Fibroblast of gingiva (primary cell): Measurements from ENCODE around the gene ZBTB47.

Experiments
- DNase-seq: peaks from one replicate; pipeline ENCODE4 v3.0.0-alpha.2; 2011; ENCODE audit warnings: low read depth

The ZBTB47 gene

DNA sequence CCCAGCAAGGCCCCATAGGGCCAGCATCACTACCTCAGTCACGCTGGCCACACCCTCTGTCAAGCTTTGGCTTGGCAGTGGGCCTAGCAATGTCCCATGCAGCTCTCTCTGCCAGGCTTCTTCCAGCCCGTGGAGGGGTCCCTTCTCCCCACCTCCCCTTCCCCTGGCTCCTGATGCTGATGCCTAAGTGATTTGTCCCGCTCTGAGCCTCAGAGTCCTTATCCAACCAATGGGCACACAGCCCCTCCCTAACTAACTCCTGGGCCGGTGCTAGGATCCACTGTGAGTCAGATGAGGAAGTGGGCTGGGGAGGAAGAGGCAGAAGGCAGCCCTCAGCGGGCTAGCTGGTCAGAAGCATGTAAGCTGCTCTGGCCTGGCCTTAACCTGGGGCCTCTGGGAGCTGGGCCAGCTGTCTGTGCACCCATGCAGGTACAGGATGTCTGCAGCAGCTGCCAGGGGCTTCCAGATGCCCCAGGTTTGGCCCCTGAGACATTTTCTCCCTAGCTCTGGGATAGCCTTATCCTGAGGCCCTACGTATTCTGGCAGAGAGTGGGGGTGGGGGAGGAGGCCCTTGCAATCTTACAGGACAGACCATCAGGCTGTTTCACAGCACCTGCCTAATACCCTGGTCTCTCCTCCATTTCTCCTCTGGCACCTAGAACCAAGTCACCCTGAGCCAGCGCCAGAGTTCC, 740 bp upstream of the ZBTB47 start:
- peak; percentile 50 for DNase-seq

DNA sequence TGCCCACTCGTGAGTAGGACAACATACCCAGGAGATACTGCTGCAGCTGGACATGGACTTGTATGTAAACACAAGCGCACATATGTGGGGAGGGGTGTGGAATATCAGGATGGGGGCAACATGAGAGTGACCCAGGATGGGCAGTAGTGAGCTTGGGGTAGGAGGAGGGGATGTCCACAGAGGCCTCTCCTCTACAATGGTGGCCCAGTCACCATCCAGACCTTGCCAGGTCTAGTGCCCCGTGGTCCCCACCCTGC, 266 bp upstream of the ZBTB47 start:
- DNase-seq, result no peak

- DNase-seq, result peak; percentile 69
These were observed 1.1 kb downstream of the ZBTB47 start for GRCh38 chr3:42654331-42655201.

DNA sequence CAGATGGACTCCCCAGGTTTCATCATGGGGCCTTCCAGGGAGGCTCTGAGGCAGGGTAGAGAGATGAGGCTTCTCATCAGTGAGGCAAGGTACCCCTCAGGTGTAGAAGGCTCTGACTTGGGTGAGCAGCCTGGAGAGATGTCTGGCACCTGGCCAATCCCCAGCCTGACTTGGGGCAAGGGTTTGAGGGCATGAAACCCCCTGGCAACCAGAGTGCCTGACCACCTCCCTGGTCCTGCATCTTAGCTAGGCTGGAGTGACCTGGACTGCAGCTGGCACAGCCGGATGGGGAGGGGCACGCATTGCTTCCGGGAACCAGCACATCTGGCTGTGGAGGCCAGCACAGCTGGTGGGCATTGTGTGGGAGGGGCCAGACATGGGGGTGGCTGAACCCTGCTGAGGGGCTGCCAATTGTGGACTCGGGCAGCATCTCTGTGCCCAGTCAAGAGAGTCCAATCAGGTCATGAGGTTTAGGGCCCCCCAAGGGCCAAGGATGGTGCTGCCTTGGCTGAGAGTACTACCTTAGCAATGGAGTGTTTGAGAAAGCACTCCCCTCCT, 1.9 kb downstream of the ZBTB47 start:
- DNase-seq, result peak; percentile 29

DNA sequence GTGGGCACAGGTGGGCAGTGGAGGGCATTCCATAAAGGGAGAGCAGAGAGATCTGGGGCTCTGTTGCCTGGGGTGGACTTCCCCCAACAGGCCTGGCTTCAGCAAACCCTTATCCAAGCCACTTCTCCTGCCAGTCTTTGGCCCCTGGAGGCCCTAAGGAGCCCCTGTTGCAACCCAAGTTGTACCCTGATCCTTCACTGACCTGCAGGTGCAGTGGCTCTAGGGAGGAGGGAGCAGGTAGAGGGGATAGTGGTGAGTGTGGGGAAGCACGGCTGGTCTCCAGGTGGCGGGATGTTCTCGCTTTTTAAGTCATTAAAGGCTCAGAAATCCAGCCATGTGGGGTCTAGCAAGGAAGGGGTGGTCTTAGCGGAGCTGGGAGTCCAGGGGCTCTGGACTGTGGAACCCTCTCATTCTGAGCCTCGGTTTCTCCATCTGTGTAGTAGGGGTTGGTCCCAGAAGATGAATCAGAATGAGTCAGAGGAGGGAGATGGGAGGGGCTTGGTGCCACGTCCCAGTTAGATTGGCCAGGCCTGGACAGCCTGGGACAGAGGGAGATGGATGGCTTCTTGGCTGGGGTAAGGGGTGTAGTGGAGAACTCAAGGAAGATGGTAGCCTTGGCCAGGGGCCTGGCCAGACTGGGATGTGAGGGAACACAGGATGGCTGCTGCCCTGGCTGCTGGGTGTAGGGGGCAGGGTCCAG, 2.6 kb downstream of the ZBTB47 start:
- no peak for DNase-seq

- no peak for DNase-seq
These were observed 3.4 kb downstream of the ZBTB47 start for GRCh38 chr3:42656680-42657610.

DNA sequence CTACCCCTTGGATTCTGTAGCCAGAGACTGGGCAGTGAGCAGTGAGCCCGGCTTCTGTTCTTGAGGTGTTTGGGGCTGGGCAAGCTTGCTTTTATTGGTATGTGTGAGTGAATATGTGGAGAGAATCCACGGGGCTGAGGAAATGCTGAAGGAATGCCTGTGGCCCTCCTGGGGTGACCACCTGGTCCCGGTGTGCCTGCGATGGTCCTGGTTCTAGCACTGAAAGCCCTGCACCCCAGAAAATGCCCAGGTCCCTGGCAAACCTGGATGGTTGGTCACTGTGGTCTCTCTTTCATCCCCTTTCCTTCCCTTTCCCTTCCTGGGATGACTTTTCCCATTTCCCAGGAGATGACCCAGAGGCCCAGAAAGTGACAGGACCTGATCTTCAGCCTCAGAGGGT, 4.2 kb downstream of the ZBTB47 start:
- no peak for DNase-seq

DNA sequence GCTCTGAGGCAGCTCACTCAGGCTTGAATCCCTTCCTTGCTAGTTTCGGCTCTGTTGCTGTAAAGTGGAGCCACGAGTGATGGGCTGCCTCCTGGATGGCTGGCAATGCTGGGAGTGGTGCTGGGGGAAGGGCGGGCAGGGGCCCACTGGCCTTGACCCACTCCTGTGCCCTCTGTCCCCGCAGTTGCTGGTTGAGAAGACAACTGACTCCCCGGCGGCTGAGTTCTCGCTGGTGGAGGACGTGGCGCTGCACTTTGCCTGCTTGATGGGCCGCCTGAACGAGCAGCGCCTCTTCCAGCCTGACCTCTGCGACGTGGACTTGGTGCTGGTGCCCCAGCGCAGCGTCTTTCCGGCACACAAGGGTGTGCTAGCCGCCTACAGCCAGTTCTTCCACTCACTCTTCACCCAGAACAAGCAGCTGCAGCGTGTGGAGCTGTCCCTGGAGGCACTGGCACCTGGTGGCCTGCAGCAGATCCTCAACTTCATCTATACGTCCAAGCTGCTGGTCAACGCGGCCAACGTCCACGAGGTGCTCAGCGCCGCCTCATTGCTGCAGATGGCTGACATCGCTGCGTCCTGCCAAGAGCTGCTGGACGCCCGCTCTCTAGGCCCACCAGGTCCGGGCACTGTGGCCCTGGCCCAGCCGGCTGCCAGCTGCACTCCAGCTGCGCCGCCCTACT, 4.7 kb downstream of the ZBTB47 start:
- DNase-seq, result no peak

- DNase-seq, result no peak
These were observed 5.4 kb downstream of the ZBTB47 start for GRCh38 chr3:42658771-42659390.

DNA sequence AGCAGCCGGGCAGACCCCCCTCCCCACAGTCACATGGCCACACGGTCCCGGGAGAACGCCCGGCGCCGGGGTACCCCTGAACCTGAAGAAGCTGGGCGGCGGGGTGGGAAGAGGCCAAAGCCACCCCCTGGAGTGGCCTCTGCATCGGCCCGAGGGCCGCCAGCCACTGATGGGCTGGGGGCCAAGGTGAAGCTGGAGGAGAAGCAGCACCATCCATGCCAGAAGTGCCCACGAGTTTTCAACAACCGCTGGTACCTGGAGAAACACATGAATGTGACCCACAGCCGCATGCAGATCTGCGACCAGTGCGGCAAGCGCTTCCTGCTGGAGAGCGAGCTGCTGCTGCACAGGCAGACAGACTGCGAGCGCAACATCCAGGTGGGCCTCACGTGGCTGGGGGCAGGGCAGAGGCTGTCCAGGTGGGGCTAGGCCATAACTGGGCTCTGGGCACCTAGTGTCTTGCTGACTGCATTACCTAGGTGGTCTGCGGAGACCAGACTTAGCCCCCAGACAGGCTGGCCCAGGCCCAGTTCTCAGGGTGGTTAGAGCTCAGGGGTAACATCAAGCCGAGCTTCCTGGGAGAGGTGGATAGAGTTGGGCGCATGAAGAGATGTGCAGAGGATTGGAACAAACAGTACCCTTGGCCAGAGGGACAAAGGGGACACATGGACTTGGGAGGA, 6.1 kb downstream of the ZBTB47 start:
- no peak for DNase-seq

DNA sequence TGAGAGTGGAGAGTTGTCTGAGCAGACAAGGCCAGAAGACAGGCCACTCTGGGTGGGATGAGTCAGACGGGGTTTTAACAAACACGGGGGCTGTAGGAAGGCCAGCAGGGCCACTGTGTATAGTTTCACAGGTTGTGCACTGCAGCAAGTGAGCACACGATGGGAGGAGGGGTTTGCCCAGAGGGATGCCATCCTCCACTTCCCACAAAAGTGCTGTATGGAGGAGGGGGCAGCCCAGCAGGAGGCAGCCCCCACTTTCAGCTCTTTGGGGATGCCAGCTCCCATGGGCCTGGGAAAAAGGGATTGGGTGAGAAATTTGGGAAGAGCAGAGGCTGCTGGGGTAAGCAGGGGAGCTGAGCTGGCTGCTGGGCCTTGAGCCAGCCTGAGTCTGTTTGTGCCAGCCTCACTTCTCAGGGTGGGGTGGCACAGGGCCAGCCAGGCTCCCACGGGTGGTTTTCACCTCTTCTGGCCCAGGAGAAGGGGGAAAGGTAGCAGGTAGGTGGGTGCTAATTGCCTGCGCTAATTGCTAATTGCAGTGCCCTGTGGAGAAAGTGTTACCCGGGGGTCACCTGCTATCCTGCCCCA, 6.7 kb downstream of the ZBTB47 start:
- DNase-seq, result no peak

DNA sequence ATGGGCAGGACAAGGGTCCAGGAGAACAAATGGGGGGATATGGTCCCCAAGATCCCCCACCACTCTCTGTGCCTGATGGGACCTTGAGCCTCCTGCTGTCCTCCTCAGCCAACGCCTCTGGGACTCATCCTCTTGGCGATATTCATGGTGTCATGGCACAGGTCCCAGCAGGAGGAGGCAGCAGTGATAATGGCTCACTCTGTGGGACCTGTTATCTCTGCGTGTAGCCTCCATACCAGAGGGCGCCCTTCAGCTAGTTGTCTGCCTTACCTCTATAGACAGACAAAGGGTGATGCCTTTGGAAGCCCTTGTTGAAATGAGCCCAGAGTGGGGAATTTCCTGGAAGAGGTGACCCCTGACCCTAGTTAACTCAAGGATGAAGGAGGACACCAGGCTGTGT, 7.4 kb downstream of the ZBTB47 start:
- DNase-seq, result no peak

DNA sequence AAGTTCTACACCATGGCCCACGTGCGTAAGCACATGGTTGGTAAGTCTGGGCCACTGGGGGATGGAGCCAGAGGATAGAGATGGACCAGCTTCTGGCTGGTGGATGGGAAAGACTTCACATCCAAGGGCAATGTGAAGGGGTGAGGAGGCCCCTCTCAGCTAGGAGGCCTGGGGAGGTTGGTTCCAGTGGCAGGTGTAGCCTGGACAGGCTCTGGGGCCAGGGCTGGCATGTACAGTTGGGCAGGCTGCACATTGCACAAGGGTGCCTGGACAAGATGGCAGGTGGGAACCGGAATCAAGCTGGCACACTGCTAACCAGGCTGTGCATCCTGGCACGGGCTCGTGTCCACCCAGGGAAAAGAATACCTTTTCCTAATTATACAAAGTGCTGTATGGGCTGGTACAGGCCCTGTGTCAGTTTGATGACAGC, 8.1 kb downstream of the ZBTB47 start:
- no peak for DNase-seq

- no peak for DNase-seq
These were observed 8.7 kb downstream of the ZBTB47 start for GRCh38 chr3:42662037-42662812.

GRCh38 chr3:42662813-42663535, 9.5 kb downstream of the ZBTB47 start:
- DNase-seq, result no peak

DNA sequence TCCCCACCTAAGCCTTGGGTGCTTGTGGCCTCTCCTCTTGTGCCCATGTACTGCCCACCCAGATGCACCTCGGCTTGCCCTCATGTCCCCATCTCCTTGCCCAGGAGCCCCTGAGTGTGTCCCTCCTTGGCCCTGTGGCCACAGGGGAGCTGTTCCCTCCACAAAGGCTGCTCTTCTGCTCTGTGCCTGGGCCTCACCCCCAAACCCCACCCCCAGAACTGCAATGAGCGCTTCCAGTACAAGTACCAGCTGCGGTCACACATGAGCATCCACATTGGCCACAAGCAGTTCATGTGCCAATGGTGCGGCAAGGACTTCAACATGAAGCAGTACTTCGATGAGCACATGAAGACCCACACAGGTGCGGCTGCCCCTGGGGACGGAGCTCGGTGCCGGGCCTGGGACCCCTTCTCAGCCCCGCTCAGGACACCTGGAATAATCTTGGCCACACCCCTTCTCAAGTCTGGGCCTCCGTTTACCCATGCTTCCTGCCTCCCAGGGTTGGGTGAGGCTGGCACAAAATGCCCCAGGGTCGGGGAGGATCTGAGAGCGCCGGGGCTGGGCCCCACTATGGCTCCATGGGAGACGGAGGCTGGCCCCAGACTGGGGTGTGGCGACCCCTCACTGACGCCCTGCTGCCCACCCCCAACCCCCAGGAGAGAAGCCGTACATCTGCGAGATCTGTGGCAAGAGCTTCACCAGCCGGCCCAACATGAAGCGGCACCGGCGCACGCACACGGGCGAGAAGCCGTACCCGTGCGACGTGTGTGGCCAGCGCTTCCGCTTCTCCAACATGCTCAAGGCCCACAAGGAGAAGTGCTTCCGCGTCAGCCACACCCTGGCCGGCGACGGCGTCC, 10.3 kb downstream of the ZBTB47 start:
- no peak for DNase-seq

GRCh38 chr3:42664438-42664803, 10.9 kb downstream of the ZBTB47 start:
- DNase-seq, result no peak
